Measurements from ENCODE around the gene XYLT1. TPM values are rescaled to one million over a fixed set of nuclear protein-coding genes. Genes with fewer than 3 reads are reported as not detected.

The XYLT1 gene
- total and polyA plus RNA-seq, 9 of the 15 experiments (the other 6 are each of a cell fraction or from before 2014, with no cell fraction given), result 0.03 to 0.09 (median 0.08) TPM; not detected in 6

DNA sequence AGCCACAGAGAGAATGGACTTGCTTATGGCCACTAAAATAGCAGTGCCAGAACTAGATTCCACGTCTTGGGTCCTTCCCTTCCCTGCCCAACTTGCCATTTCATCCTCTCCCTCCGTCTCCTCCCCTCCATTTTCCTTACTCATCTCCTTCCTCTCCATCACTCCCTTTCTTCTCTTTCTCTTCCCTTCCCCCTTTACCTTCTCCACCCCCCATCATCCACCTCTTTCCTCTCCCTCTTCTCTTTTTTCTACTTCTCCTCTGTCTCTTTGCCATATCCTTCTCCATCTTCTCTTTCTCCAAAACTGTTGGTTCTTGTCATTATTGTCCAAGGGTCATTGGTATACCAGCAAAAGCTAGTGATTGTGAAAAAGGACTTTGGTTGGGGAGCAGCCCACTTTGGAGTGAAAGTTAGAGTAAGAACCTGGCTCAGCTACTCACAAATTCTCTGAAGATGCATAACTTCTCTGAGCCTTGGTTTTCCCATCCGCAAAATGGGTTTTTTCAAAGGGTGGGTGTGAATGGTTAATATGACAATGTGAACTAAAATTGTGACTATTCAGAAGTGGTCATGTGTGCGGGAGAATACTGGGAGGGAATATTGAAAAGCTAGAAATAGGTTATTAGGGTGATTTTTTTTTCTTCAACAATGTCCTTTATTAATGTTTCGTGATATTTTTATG lies 393.8 kb downstream of the XYLT1 start:
- H3K27me3 ChIP-seq (ENCODE audit: control insufficient read depth in 2 of 2, insufficient read depth in 2 of 2, low read length in 2 of 2), result no peaks in the 10 kb centered on the region
- CTCF ChIA-PET (ENCODE audit: low intra/inter-chr PET ratio), result no interaction called here
- no peaks in the 10 kb centered on the region; the same call in 2 of the 3 replicates for H3K79me2 ChIP-seq (ENCODE audit: control insufficient read depth, insufficient read depth, low read length)
- FAIRE-seq (no peak), DNase-seq (ENCODE audit: extremely low read depth in 1 of 4, low spot score in 3 of 4) (no peak), ATAC-seq (no peak)
- in situ Hi-C loops (cut with MboI), result no loop called here
- peaks cover 18% of the 10 kb centered on the region; the same call in 1 of the 2 replicates for H4K20me1 ChIP-seq (replicated peaks; ENCODE audit: control insufficient read depth, insufficient read depth, low read length)
- intact Hi-C loops (cut with micrococcal nuclease), result no loop called here
- POLR2A ChIA-PET, result interaction anchor here (1.2 kb wide), 1 partner anchor 8 kb away, joined by 3 read pairs; no protein-coding TSS in a partner anchor
- H3K9me1 ChIP-seq (ENCODE audit: control insufficient read depth, insufficient read depth, low read length), result no peaks in the 10 kb centered on the region
- H3K4me3 ChIP-seq, result no peak overlapping the region
- 50% methylated on average over 5 of the region's 5 CpGs for WGBS (ENCODE audit: insufficient coverage, low coverage, missing lambda C conversion rate)
- peaks cover 0 to 8% of the 10 kb centered on the region in 2 experiments; a peak in 2 of 5 replicates for H3K4me1 ChIP-seq (replicated peaks in 1 of 2; ENCODE audit: control insufficient read depth in 2 of 2, insufficient read depth in 2 of 2, low read length in 2 of 2)
- BruUV-seq (replicated peaks), result no TSS peak
- H3K4me2 ChIP-seq (ENCODE audit: insufficient read depth, low read length), result no peak overlapping the region
- H3K9ac ChIP-seq (ENCODE audit: insufficient read depth in 1 of 2, low read depth in 2 of 2, low read length in 2 of 2), result no peak overlapping the region
- H3K27ac ChIP-seq (ENCODE audit: extremely low read depth, low read depth, low read length), result no peak overlapping the region
- no peaks in the 10 kb centered on the region for H3K9me3 ChIP-seq (replicated peaks; ENCODE audit: control insufficient read depth, insufficient read depth, low read depth, low read length)
- no peak overlapping the region for H2AFZ ChIP-seq (ENCODE audit: low read depth, low read length)
- H3K36me3 ChIP-seq (ENCODE audit: control insufficient read depth, insufficient read depth, low read length), result no peaks in the 10 kb centered on the region
- TF ChIP-seq ZNF232 (CRISPR knock-in tag; IDR thresholded peaks at IDR 0.05), result no peak
- peak; percentile 89 for TF ChIP-seq RBM25 (IDR thresholded peaks at IDR 0.05; ENCODE audit: low read depth, low read length, severe bottlenecking)
- no peak for TF ChIP-seq HDAC2 (IDR thresholded peaks at IDR 0.05)
- no peak for TF ChIP-seq ZNF124 (CRISPR knock-in tag; IDR thresholded peaks at IDR 0.05)
- TF ChIP-seq KLF1 (tag; IDR thresholded peaks at IDR 0.05), result no peak
- no peak for TF ChIP-seq ZNF133 (CRISPR knock-in tag; IDR thresholded peaks at IDR 0.05)
- TF ChIP-seq ZNF76 (CRISPR knock-in tag; IDR thresholded peaks at IDR 0.05; ENCODE audit: borderline replicate concordance), result no peak
- TF ChIP-seq, protein P1, sequence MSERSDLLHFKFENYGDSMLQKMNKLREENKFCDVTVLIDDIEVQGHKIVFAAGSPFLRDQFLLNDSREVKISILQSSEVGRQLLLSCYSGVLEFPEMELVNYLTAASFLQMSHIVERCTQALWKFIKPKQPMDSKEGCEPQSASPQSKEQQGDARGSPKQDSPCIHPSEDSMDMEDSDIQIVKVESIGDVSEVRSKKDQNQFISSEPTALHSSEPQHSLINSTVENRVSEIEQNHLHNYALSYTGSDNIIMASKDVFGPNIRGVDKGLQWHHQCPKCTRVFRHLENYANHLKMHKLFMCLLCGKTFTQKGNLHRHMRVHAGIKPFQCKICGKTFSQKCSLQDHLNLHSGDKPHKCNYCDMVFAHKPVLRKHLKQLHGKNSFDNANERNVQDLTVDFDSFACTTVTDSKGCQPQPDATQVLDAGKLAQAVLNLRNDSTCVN (CRISPR knock-in tag; IDR thresholded peaks at IDR 0.05), result peak; percentile 71; the same call in 1 of the 2 replicates
- TF ChIP-seq, protein P2, sequence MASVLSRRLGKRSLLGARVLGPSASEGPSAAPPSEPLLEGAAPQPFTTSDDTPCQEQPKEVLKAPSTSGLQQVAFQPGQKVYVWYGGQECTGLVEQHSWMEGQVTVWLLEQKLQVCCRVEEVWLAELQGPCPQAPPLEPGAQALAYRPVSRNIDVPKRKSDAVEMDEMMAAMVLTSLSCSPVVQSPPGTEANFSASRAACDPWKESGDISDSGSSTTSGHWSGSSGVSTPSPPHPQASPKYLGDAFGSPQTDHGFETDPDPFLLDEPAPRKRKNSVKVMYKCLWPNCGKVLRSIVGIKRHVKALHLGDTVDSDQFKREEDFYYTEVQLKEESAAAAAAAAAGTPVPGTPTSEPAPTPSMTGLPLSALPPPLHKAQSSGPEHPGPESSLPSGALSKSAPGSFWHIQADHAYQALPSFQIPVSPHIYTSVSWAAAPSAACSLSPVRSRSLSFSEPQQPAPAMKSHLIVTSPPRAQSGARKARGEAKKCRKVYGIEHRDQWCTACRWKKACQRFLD (CRISPR knock-in tag; IDR thresholded peaks at IDR 0.05), result no peak
- no peak for TF ChIP-seq ZNF174 (CRISPR knock-in tag; IDR thresholded peaks at IDR 0.05)
- TF ChIP-seq BCOR (IDR thresholded peaks at IDR 0.05), result peak; percentile 69
- 0 out of 2 replicates have a peak, but pooled peaks have one; percentile 75 for TF ChIP-seq HBP1 (CRISPR knock-in tag; IDR thresholded peaks at IDR 0.05)
- TF ChIP-seq PPARD (CRISPR knock-in tag; IDR thresholded peaks at IDR 0.05), result no peak
- TF ChIP-seq RCOR1 (IDR thresholded peaks at IDR 0.05; ENCODE audit: borderline replicate concordance in 1 of 2, low read depth in 2 of 2, low read length in 2 of 2), result peak in 1 of 2 experiments; percentile 28; a peak in 1 of 4 replicates
- TF ChIP-seq TBL1XR1 (IDR thresholded peaks at IDR 0.05; ENCODE audit: low read length in 2 of 2), result no peak
- no peak for TF ChIP-seq MCM2 (IDR thresholded peaks at IDR 0.05; ENCODE audit: low read depth)
- no peak for TF ChIP-seq CBX8 (IDR thresholded peaks at IDR 0.05; ENCODE audit: borderline replicate concordance, extremely low read depth, low read depth, low read length, poor library complexity, severe bottlenecking)
- no peak for TF ChIP-seq ZKSCAN3 (CRISPR knock-in tag; IDR thresholded peaks at IDR 0.05)
- 0 out of 2 replicates have a peak, but pooled peaks have one; percentile 37 for TF ChIP-seq OTX1 (CRISPR knock-in tag; IDR thresholded peaks at IDR 0.05)
- TF ChIP-seq ZNF12 (CRISPR knock-in tag; IDR thresholded peaks at IDR 0.05), result no peak

Measured in K562 (cell line).